Smooth muscle cell (in vitro differentiated cells): ENCODE data around the gene ANKDD1A. TPM values are rescaled to one million over a fixed set of nuclear protein-coding genes. Genes with fewer than 3 reads are reported as not detected.

Experiments
- DNase-seq: peaks from one replicate; lab custom pipeline; 2025; ENCODE audit not compliant: unreplicated experiment; lab: John Stamatoyannopoulos, UW
- H2AFZ ChIP-seq: fragments of 200-600 bp; sonication (generic); 2 replicates; pipeline ENCODE4 v1.6.0; 2016; ENCODE audit warnings: antibody characterized with exemption, low read depth, mild to moderate bottlenecking
- H3F3A ChIP-seq: fragments of 200-600 bp; sonication (generic); 2 replicates; pipeline ENCODE4 v1.6.0; 2017; ENCODE audit warnings: antibody characterized with exemption, low read depth
- H3K27ac ChIP-seq: fragments of 200-600 bp; sonication (generic); 2 replicates; pipeline ENCODE4 v1.5.1; 2016; ENCODE audit warnings: low read depth, mild to moderate bottlenecking
- H3K27me3 ChIP-seq: fragments of 200-600 bp; sonication (generic); 2 replicates; pipeline ENCODE4 v1.6.1; 2016; ENCODE audit warnings: low read depth, mild to moderate bottlenecking
- H3K36me3 ChIP-seq: fragments of 200-600 bp; sonication (generic); 2 replicates; pipeline ENCODE4 v1.5.1; 2016; ENCODE audit warnings: low read depth
- H3K4me1 ChIP-seq: fragments of 200-600 bp; sonication (generic); 2 replicates; pipeline ENCODE4 v1.5.1; 2016; ENCODE audit warnings: low read depth
- H3K4me2 ChIP-seq: fragments of 200-600 bp; sonication (generic); 2 replicates; pipeline ENCODE4 v1.6.0; 2016; ENCODE audit warnings: mild to moderate bottlenecking
- H3K4me3 ChIP-seq: fragments of 200-600 bp; sonication (generic); 2 replicates; pipeline ENCODE4 v1.5.1; 2016; ENCODE audit warnings: mild to moderate bottlenecking
- H3K79me2 ChIP-seq: fragments of 200-600 bp; sonication (generic); 2 replicates; pipeline ENCODE4 v1.6.0; 2016; ENCODE audit warnings: low read depth, mild to moderate bottlenecking
- H3K9ac ChIP-seq: fragments of 200-600 bp; sonication (generic); 2 replicates; pipeline ENCODE4 v1.6.0; 2016; ENCODE audit warnings: low read depth
- H3K9me3 ChIP-seq: fragments of 200-600 bp; sonication (generic); replicated peaks from 2 replicates; pipeline ENCODE4 v1.5.1; 2016; ENCODE audit warnings: low read depth
- H4K20me1 ChIP-seq: fragments of 200-600 bp; sonication (generic); 2 replicates; pipeline ENCODE4 v1.6.0; 2016; ENCODE audit warnings: low read depth
- WGBS: methylation state at CpG from one replicate; pipeline ENCODE4 v1.1.7; 2016; ENCODE audit warnings: low lambda C conversion rate; 5-methylcytosine and 5-hydroxymethylcytosine counted together
- polyA plus RNA-seq: library from polyadenylated mRNA; unstranded; fragments of >200 nt; fragmentation: Nextera tagmentation; extraction: Ambion mirVana; gene quantifications from 2 replicates; pipeline ENCODE4 v1.2.1, GENCODE V29; 2016
- total RNA-seq: library from RNA; depleted of rRNA; stranded (reverse); fragments of >200 nt; gene quantifications from 2 replicates; pipeline ENCODE4 v1.2.3, GENCODE V29; 2014
- TF ChIP-seq, protein P1 (sequence below): fragments of 200-600 bp; sonication (generic); IDR thresholded peaks from 2 replicates; pipeline ENCODE4 v1.5.1; 2017; ENCODE audit warnings: borderline replicate concordance, mild to moderate bottlenecking, antibody characterized with exemption; ENCODE audit not compliant: insufficient read depth, poor library complexity, severe bottlenecking

ANKDD1A gene
- total and polyA plus RNA-seq, 2 experiments from 2014 or later, result 1.3 to 2.8 TPM

DNA sequence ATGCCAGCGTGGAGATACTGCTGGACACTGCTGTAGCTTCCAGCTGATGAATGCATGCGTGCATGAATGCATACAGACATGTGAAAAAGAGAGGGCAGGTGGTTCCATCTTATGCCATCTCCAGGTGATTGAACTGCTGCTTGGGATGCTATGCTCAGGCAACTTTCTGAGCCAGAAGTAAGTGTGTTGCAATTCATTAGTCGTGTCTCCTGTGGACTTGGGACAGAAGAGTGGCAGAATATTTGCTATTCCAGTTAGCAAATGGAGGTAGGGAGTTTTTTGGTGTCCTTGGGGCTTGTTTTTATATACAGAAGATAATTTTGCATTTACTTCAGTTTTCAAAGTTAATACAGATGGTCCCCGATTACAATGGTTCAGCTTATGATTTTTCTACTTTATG, 33.3 kb downstream of the ANKDD1A start:
- H3K79me2 ChIP-seq, result no peaks in the 10 kb centered on the region
- WGBS, result 77% methylated on average over 4 of the region's 4 CpGs
- H3K9ac ChIP-seq, result no peak overlapping the region
- H3K27me3 ChIP-seq, result no peaks in the 10 kb centered on the region
- H3K36me3 ChIP-seq, result no peaks in the 10 kb centered on the region
- H3K4me3 ChIP-seq, result no peak overlapping the region
- H3F3A ChIP-seq, result no peaks in the 10 kb centered on the region
- H3K9me3 ChIP-seq, result no peaks in the 10 kb centered on the region
- H2AFZ ChIP-seq, result no peak overlapping the region
- TF ChIP-seq, protein P1, sequence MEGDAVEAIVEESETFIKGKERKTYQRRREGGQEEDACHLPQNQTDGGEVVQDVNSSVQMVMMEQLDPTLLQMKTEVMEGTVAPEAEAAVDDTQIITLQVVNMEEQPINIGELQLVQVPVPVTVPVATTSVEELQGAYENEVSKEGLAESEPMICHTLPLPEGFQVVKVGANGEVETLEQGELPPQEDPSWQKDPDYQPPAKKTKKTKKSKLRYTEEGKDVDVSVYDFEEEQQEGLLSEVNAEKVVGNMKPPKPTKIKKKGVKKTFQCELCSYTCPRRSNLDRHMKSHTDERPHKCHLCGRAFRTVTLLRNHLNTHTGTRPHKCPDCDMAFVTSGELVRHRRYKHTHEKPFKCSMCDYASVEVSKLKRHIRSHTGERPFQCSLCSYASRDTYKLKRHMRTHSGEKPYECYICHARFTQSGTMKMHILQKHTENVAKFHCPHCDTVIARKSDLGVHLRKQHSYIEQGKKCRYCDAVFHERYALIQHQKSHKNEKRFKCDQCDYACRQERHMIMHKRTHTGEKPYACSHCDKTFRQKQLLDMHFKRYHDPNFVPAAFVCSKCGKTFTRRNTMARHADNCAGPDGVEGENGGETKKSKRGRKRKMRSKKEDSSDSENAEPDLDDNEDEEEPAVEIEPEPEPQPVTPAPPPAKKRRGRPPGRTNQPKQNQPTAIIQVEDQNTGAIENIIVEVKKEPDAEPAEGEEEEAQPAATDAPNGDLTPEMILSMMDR, result no peak
- no peaks in the 10 kb centered on the region for H3K4me1 ChIP-seq
- no peak overlapping the region for H3K27ac ChIP-seq
- no peak for DNase-seq
- no peaks in the 10 kb centered on the region for H4K20me1 ChIP-seq
- no peak overlapping the region for H3K4me2 ChIP-seq

DNA sequence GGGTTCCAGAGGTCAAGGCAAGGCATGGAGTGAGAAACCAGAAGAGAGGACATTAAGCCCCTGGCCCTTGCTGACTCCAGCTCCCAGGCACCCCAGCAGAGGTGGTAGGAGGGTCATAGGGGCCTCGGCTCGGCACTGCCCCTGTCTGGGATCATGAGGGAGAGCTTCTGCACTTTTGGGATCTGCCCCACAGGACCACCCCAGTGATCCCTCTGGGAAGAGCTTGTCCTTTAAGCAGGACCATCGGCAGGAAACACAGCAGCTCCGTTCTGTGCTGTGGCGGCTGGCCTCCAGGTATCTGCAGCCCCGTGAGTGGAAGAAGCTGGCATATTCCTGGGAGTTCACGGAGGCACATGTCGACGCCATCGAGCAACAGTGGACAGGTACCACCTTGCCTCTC, 35.5 kb downstream of the ANKDD1A start:
- H3K79me2 ChIP-seq, result no peaks in the 10 kb centered on the region
- no peaks in the 10 kb centered on the region for H3K27me3 ChIP-seq
- H3K4me2 ChIP-seq, result no peak overlapping the region
- peaks cover 3% of the 10 kb centered on the region for H3F3A ChIP-seq
- no peaks in the 10 kb centered on the region for H4K20me1 ChIP-seq
- no peak overlapping the region for H3K4me3 ChIP-seq
- no peak overlapping the region for H3K27ac ChIP-seq
- no peak overlapping the region for H3K9ac ChIP-seq
- no peak overlapping the region for H2AFZ ChIP-seq
- no peak for DNase-seq
- H3K9me3 ChIP-seq, result no peaks in the 10 kb centered on the region
- H3K4me1 ChIP-seq, result no peaks in the 10 kb centered on the region
- WGBS, result 93% methylated on average over 10 of the region's 10 CpGs
- TF ChIP-seq, protein P1, result no peak
- H3K36me3 ChIP-seq, result no peaks in the 10 kb centered on the region

DNA sequence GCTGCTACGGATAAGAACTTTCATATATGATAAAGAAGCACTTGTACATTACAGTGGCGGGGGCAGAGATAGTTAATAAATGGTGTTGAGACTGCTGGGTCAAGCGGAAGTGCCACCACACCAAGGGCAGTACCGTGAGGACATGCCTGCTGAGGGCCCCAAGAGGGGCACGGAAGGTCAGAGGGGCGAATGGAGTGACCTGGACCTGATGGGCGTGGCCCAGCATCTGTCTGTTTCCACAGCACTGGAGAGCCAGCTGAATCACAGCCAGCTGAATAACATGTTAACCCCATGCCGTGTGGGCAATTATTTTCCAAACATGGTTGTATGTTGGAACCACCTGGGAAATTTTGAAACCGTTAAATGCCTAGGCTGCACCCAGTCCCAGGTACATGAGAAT, 37.2 kb downstream of the ANKDD1A start:
- H2AFZ ChIP-seq, result no peak overlapping the region
- no peak for DNase-seq
- H3K9ac ChIP-seq, result no peak overlapping the region

More for the DNA sequence above, 37.2 kb downstream of the ANKDD1A start:
- no peak overlapping the region for H3K4me3 ChIP-seq
- H3K4me2 ChIP-seq, result no peak overlapping the region
- no peaks in the 10 kb centered on the region for H4K20me1 ChIP-seq
- no peaks in the 10 kb centered on the region for H3K79me2 ChIP-seq
- H3K9me3 ChIP-seq, result no peaks in the 10 kb centered on the region
- H3F3A ChIP-seq, result peaks cover 3% of the 10 kb centered on the region
- H3K27ac ChIP-seq, result no peak overlapping the region
- WGBS, result 94% methylated on average over 9 of the region's 9 CpGs
- TF ChIP-seq, protein P1, result no peak
- H3K36me3 ChIP-seq, result no peaks in the 10 kb centered on the region
- H3K27me3 ChIP-seq, result no peaks in the 10 kb centered on the region
- H3K4me1 ChIP-seq, result no peaks in the 10 kb centered on the region
